Stimulated activated CD4-positive, alpha-beta T cell treated with anti-CD3 and anti-CD28 coated beads, Interleukin-4, amount 100 ng/mL, for 24 hours (primary cell): ENCODE measurements around the gene RAB25.
A peak's percentile ranks its signal among the peaks of the same experiment; 100 is the strongest.

Experiments used
- DNase-seq: peaks from one replicate; pipeline ENCODE4 v3.0.0-alpha.2; 2020

RAB25 gene

DNA sequence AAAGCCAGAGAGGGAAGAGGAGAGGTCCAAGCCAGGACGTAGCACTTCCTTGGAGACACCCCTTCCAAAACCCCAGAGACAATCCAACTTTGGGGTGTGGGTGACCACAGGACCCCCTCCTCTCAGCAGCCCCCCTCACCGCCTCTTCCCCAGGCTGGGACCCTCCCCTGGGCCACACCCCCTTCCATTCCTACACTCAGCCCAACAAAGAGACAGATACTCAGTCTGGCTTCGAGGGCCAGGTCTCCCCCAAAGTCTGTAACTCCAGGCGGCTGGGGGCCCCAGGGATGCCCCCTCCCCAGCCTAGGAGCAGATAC is 19.9 kb downstream of the RAB25 start:
- no peak for DNase-seq

DNA sequence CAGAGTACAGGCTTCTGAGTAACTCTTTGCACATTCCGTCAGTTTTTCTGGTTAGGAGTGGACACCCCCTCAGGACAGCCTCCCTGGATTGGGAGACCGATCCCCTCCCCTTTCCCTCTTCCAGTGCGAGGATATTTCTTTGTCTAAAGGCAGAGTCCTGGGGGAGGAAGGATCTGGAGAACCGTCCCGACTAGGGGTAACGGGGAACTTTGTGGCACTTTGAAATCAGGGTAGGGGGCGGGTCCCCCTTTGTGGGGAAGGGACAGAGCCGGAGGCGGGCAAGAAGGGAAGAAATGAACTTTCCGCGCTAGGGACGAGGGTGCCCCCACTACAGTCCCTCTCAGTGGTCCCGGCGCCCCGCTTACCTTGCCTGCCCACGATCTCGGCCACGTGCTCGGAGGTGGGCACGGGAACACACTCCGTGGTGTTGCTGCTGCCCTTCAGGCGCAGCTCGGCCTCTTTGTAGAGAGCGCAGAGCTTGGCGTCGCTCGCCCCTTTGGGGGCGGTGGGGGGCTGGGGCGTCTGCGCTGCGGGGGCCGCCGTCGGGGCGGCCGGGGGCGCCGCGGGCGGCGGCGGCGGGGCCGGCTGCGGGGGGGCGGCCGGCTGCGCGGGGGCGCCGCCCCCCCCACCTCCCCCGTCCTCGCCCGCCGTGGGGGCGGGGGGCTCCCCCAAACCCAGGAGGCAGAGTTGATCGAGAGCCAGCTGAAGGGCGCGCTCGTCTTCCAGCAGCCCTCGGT is 20.4 kb downstream of the RAB25 start:
- no peak for DNase-seq

DNA sequence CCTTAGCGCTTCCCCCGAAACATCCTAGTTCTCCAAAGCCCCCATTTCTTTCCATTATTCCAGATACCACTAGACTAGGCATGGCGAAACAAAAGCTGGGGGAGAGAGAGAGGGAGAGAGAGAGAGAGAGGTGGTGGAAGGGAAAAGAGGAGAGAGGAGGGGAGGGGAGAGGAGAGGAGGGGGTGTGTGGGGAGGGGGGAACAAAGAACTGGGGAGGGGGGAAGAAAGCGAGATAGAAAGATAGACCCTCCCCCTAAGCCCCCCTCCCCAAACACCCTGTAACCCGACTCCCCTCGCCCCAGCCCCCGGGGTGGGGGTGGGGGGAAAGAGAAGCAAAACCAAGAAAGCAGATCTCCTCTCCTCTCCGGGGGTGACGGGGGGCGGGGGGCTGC is 21.0 kb downstream of the RAB25 start:
- no peak for DNase-seq

DNA sequence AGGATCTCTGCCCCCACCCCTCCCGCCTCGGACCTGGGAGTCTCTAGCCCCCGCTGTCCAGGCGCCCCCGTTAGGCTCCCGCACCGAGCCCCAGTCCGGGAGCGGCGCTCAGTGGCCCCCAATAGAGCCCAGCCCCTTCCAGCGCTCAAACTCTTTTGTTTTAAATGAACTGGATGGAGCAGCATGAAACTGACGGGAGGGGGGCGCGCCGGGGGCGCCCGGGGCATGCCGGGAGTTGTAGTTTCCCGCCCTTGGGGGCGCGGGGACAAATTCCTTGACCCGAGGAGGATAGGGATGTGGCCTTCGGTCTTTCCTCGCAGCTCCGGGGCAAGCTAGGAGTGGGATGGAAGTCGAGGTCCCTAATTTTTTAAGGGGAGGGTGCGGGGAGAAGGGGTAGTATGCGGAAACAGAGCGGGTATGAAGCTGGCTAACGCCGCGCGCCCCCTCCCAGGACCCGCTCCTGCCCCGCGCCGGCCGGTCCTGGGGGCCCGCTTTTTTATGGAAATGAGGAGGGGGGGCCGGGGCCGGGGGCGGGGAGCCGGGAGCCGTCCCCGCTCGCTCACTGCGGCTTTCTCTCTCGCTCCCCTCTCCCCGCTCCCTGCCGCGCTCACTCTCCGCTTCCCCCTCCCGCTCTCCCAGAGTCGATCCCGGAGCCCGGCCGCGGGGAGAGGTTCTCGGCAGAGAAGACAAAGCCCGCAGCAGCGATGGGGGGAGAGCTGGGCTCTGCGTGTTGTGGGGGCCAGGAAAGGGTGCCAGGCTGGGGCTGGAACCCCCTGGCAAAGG is 21.5 kb downstream of the RAB25 start, which contains the start of gene MEX3A:
Gene MEX3A, minus strand, starts transcription at position 157 of the 783 bp plus-strand sequence. CDS start 467 bp downstream, outside the sequence.
- DNase-seq = peak; percentile 58

DNA sequence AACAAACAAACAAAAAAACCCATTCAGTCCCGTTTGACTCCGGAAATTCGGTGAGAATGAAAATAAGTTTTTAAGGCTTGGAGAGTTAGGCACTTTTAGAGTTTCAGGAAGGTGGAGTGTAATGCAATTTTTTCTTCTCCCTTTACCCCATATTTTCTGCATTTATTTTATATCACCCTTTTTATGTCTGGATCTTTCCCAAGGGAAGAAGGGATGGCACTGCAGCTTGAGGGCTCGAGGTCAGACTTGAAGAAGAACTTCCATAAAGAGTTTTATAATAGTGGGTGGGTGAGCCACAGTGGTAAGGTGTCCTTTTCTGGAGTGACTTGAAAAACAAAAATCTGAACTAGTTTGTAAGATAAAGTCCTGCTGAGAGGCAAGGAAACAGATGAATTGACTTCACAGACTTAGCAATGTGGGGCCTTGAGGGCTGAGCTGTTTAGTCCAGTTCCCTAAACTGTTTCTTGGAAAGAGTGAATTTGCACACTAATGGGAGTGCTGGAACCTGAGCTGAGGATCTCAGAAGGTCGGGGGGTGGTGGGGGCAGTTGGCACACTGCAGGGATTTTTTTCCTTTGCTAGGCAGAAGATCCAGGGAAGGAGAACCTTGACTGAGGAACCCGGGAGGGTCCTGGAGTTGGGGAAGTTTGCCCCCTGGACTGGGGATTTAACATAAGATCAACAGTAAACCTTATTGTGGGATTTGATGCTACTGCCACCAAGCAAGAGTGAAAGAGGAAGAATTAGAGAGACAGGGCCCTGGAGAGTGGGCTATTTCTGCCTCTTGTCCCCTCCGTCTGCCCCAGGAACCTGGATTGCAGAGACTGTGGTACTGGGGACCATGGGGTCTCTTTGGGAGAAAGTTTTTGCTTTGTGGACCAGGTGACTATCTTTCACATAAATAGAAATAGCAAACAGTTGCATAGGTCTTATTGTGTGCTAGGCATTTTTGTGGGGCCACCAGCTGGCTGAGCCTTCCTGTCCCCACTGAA is 23.1 kb downstream of the RAB25 start:
- no peak for DNase-seq

DNA sequence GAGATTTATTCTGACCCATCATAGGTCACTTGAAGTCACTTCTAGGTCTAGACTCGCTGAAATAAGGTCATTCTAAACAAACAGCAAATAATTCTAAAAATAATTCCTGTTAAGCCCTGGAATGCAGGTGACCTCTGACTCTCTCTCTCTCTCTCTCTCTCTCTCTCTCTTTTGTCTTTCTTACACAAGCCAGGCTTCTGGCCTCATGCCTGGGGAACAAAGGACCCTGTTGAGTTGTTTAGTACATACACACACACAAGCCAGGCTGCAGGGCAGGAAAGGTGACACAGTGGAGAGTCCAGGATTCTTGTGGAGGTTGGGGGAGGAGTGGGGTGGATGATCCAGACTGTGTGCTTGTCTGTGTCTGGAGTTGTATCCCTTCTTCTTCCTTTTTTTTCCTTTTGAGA is 25.3 kb downstream of the RAB25 start:
- no peak for DNase-seq

DNA sequence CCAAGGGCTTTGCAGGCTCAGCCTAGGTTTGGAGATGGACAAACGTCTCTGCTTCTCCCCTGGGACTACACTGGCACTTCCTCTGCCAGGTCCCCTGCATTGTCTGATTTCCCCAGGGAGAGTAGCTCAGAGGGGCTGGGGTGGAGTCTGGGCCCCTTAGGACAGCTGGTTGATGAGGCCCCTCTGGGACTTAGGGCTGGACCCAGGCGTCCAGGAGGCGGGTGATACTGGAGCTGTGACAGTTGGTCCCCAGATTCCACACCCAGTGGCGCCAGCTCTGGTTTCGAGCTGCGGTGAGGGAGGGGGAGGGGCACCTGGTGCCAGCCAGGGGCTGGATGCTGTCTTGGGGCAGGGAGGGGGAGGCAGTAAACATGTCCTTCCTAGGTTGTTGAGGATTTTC is 28.7 kb downstream of the RAB25 start:
- no peak for DNase-seq

DNA sequence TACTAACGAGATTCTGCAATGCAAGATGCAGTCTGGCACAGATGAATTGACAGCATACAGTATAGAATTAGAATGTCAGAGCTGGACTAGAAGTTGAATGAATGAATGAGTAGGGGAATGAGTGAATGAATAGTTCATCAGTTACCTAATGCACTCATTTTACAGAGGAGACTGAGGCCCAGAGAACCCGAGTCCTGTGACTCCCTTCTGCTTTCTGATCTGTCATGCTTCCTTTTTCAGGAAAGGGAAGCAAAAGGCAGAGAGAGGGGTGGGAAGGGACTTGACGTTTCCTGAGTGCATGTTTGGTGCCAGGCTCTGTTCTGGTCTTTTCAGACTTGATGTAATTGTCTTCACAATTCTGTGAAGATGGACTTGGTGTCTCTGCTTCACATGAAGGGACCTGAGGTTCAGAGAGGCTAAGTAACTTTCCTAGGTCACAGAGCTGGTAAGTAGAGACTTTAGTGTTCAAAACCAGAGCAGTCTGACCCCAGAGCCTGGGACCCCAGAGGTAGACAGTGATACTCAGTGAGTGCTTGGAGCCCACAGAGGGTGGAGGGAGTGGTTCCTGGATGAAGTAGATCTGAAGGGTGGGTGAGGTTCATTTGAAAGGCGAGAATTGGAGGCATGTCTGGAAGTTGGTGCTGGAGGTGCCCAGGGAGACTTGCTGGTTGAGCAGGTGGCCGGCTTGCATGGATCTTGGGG is 29.3 kb downstream of the RAB25 start:
- no peak for DNase-seq

DNA sequence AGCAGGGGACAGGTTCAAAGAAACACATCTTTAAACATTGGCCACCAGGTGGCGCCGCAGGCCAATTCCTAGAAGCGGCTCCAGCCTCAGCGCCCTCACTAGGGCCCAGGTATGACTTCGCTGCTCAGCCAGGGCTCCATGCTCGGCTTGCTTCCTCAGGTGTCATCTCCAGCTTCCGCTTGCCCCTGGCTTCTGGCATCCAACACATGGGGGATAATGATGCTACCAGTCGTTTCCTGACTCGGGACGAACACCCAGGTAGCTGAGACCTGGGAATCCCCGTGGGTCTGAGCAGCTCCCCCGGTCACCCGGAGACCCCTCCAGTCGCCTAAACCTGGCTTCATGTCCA is 29.9 kb downstream of the RAB25 start:
- peak; percentile 91 for DNase-seq

DNA sequence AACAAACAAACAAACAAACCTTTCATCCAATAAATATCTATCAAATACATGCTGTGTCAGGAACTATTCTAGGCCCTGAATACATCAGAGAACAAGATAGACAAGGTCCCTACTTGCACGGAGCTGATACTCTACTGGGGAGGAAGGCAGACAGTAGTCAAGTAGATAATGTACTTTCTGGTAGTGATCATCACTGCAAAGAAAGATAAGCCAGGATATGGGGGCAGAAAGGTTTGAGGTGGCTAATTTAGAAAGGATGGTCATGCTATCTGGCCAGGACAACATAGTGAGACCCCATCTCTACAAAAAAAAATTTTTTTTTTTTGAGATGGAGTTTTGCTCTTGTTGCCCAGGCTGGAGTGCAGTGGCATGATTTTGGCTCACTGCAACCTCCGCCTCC is 30.6 kb downstream of the RAB25 start:
- no peak for DNase-seq

DNA sequence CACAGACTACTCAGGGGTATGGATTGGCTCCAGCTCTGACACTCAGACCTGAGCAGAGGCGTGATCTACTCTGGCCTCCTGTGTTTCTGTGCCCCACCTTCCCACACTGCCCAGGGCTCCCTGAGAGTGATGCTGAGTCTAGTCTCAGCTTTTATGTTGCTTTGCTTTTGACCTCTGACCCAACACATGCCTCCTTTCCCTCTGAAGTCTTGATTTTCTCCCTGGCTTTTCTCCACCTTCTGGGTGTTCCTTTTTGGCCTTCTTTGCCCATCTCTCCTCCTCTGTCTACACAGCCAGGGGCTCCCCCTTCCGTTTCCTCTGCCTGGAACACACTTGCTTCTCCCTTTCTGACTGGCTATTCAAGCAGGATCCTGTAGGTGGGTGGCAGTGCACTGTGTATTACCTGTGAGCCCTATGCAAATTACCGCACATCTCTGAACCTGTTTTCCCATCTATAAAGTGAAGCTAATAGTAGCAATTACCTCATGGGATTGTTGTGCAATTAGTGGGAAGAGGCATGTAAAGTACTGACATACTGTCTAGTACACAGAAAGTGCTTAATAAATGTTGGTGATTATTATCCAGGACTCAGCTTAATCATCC is 35.0 kb downstream of the RAB25 start:
- DNase-seq = no peak

DNA sequence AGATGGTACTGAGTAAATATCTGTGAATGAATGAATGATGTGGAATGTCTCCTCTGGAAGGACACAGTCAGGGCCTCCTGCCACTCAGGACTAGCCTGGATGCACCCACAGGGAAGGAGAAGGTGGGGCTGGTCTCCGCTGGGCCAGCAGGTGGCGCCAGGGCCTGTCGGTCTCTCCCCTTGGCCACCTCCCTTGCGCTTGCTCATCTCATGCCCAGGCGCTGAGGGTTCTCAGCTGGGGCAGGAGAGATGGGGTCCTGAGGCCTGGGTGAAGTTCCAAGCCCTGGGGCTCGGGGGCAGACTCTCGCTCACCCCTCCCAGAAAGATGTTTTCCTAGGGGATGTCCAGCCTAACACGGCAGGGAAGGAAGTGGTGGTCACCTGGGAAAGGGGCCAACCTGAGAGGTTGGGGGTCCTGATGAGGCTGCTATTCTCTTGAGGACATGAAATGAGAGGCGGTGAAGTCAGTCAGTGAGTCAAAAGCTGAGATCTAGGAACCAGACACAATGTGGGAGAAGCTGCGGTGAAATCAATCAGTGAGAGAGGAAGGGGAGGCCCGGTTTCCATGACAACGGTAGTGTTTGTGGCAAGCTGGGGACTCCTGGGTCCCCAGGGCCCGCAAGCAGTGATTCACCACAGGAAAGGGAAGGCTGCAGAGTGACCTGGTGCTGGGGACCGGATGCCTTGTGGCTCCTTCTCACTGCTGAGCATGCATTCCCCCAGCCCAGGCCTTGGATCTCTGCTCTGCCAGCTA is 35.9 kb downstream of the RAB25 start:
- DNase-seq = peak; percentile 94

DNA sequence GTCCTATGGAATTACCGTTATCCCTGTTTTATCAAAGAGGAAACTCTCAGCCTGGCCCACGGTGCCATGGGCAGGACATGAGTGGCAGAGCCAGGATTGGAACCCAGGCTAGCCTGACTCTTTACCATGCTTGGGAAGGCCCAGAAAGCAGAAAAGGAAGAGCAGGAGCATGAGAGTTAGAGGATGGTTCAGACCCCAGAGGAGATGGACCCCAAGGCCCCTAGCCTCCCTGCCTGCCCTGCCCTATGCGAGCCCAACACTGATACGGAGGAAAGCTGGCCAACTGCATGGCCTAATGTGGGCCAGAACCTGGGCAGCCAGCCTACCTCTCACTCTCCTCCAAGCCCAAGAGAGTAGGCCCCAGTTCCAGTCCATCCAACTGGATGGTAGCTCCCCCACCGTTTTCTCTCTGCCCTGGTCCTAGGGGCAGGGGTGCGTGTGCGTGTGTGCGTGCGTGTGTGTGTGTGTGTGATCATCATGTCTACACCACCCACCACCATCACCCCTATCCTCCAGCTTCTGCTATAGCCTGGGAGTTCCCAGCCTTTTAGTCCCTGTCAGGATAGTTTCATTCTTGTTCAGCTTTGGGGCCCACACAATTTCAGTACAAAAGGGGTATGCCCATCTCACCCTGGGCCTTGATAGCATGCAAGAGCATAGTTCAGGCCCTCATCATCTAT is 36.7 kb downstream of the RAB25 start:
- DNase-seq = peak; percentile 70

DNA sequence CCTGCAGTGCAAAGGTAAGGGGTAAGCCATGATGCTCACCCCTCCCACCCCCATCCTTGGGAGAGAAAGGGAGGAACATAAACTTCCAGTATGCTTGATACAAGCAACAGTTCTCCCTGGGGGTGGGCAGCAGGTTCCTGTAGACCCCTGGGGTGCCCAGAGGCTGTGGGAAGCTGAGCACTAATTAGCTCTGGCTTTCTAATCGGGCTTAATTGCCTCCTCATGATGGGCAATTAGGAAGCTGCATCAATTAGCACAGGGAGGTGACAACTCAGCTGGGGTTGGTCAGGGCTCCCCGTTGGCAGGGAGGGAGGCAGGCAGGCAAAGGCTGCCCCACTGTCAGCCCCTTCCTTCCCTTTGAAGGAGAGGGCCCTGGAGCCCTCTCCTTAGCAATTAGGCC is 37.8 kb downstream of the RAB25 start:
- DNase-seq = no peak

DNA sequence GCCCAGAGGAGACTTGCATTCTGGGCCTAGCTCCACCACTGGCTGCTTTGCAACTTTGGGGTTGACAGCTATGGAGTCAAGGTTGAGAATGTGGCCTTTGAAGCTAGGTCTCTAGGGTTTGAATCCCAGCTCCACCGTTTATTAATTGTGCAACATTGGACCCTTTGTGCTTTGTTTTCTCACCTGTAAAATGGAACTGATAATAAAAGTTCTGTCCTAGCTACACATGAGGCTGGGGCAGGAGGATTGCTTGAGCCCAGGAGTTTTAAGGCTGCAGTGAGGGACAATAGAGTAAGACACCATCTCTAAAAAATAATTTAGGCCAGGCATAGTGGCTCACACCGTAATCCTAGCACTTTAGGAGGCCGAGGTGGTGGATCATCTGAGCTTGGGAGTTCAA is 38.3 kb downstream of the RAB25 start:
- no peak for DNase-seq

DNA sequence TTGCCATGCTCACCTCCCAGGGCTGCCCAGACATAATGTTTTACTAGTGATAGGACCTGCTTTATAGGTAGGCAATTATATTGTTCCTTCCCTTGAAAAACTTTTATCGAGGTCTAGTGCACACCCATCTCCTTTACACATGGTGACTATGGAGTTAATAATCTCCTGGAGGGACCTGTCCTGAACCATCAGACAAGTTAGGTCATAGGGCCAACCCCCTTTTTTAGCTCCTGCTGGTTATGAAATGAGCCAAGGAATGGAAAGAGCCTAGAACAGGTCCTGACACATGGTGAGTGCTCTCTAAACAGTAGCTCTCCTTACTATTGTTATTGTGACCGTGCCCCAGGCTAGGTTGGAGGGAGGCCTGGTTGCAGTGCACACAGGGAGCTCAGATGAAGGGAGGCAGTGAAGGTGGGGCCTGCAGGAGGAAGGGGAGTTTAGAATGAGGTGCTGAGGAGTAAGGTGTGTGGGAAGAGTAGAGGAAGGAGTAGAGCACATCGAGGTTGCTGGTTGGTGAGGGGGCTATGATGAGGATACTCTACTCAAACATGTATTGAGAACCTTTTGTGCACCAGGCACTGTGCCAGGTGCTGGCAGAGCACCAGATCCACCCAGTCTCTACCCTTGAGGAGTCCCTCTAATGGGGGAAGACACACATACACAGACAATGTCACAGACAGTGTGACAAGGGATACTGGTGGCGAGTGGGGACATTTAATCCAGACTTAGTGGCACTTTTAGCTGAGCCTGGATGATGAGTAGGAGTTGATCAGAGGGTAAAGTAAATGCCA is 39.4 kb downstream of the RAB25 start:
- no peak for DNase-seq

DNA sequence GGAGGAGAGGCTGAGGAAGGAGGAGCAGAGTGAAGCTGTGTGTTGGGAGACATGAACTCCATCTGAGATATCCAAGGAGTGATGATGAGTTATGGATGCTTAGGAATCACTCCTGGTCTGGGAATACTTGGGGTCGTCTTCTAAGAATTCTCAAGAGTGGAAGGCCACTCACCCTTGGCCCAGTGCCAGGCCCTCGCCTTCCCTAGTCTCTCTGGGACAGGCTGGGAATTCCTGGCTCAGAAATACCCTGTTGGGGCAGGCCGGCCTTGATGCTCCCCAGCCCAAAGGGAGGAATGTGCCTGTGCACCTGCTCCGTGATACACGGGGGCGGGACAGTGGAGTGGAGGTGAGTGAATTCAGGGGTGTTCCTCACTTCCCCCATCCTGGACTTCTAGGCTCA is 40.9 kb downstream of the RAB25 start:
- DNase-seq = no peak

DNA sequence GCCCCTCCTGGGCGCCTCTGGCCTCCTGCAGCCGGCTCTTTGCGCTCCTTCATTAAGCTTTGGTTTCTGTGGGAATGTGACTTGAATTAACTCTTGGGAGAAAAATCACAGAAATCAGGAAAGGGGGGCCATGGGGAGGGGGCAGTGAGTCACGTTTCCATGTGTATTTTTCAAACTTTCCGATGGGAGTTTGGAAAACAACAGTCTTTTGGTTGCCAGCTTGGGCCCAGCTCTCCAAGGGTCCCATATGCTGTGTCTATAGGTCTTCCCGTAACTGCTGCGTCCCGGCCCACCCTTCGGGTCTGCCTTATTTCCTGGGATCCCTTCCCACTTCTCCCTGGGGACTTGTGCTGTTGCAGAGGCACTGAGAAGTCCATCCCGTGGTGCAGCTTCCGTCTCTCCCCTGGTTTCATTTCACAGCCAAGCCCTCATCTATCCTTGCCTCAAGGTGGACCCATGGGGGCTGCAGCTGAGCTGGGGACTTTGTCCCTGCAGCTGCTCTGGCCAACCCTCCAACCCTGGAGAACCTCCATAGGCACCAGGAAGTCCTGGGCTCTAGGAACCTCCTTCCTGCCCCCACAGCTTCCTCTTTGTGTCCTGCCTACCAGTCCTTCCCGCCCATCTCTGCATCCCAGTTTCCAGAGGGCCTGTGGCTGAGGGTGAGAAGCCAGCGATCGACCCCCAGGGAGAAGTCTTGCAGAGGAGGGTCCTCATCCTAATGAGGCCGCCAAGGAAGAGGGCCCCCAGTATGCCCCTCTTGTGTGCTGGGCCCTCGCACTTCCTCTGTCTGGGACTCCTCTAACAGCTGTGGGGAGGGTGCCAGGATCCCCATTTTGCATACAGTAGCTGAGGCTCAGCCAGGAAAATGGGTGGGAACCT is 41.9 kb downstream of the RAB25 start:
- no peak for DNase-seq

DNA sequence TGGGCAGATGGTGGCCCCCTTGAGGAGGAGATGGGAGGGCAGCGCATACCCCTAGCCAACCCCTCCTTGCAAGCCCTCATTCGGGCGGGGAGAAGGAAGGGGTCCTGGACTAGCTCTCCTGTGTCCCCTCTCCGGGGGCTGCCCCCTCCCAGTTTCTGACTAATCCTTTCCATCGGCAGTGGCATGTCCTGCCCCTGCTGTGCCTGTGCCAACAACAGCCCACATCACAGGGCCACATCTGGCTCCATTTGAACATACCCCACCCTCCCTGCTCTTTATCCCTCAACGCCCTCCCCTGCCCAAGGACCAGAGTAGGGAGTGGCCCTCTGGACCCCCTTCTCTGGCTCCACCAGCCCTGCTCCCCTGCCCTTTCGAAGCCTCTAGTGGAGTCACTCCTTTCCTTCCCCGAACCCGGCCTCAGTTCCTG is 42.6 kb downstream of the RAB25 start:
- peak; percentile 47 for DNase-seq
